Measurements from ENCODE around the gene STK24.

STK24 gene

GRCh38 chr13:98609756-98610155 lies 32.8 kb upstream of the STK24 start:
- TF ChIP-seq CEBPB (IDR thresholded peaks at IDR 0.05): no peak
- TF ChIP-seq TCF12 (IDR thresholded peaks at IDR 0.05; ENCODE audit: low read depth): no peak
- no peak for TF ChIP-seq NFIC (IDR thresholded peaks at IDR 0.05)
- TF ChIP-seq EGR1 (IDR thresholded peaks at IDR 0.05): no peak

GRCh38 chr13:98606296-98606695 lies 29.4 kb upstream of the STK24 start:
- no peak for TF ChIP-seq REST (IDR thresholded peaks at IDR 0.05; ENCODE audit: low read depth)

- TF ChIP-seq USF1 (IDR thresholded peaks at IDR 0.05): no peak
- TF ChIP-seq TEAD4 (IDR thresholded peaks at IDR 0.05): peak; percentile 67
Observed at GRCh38 chr13:98599502-98600328, 22.8 kb upstream of the STK24 start.

GRCh38 chr13:98598043-98598442 lies 21.1 kb upstream of the STK24 start:
- no peak for TF ChIP-seq MAX (IDR thresholded peaks at IDR 0.05)
- TF ChIP-seq EP300 (IDR thresholded peaks at IDR 0.05; ENCODE audit: borderline replicate concordance): no peak
- TF ChIP-seq YY1 (IDR thresholded peaks at IDR 0.05; ENCODE audit: low read depth): no peak
- peak; percentile 43 for TF ChIP-seq RAD21 (IDR thresholded peaks at IDR 0.05; ENCODE audit: low read depth)

GRCh38 chr13:98595134-98595533 lies 18.2 kb upstream of the STK24 start:
- TF ChIP-seq YY1 (IDR thresholded peaks at IDR 0.05; ENCODE audit: low read depth) (no peak), NFIC (IDR thresholded peaks at IDR 0.05) (no peak), TEAD4 (IDR thresholded peaks at IDR 0.05) (no peak), TAF1 (IDR thresholded peaks at IDR 0.05; ENCODE audit: low read depth) (no peak), REST (IDR thresholded peaks at IDR 0.05; ENCODE audit: low read depth) (no peak), CREB1 (IDR thresholded peaks at IDR 0.05; ENCODE audit: low read depth) (no peak), ZBTB7A (IDR thresholded peaks at IDR 0.05; ENCODE audit: low read depth) (no peak), CEBPB (IDR thresholded peaks at IDR 0.05) (no peak)

- TF ChIP-seq USF1 (IDR thresholded peaks at IDR 0.05) (no peak), YY1 (IDR thresholded peaks at IDR 0.05; ENCODE audit: low read depth) (no peak), CEBPB (IDR thresholded peaks at IDR 0.05) (no peak), MAX (IDR thresholded peaks at IDR 0.05) (no peak), EP300 (IDR thresholded peaks at IDR 0.05; ENCODE audit: borderline replicate concordance) (no peak), ZBTB7A (IDR thresholded peaks at IDR 0.05; ENCODE audit: low read depth) (no peak), RAD21 (IDR thresholded peaks at IDR 0.05; ENCODE audit: low read depth) (no peak), CREB1 (IDR thresholded peaks at IDR 0.05; ENCODE audit: low read depth) (no peak), TEAD4 (IDR thresholded peaks at IDR 0.05) (no peak), EGR1 (IDR thresholded peaks at IDR 0.05) (no peak)
Observed at GRCh38 chr13:98592362-98592732, 15.4 kb upstream of the STK24 start.

GRCh38 chr13:98591721-98592361 lies 14.9 kb upstream of the STK24 start:
- TF ChIP-seq YY1 (IDR thresholded peaks at IDR 0.05; ENCODE audit: low read depth) (no peak), USF1 (IDR thresholded peaks at IDR 0.05) (no peak), TCF12 (IDR thresholded peaks at IDR 0.05; ENCODE audit: low read depth) (no peak), TAF1 (IDR thresholded peaks at IDR 0.05; ENCODE audit: low read depth) (no peak), ZBTB7A (IDR thresholded peaks at IDR 0.05; ENCODE audit: low read depth) (no peak), CEBPB (IDR thresholded peaks at IDR 0.05) (no peak), FOXM1 (IDR thresholded peaks at IDR 0.05; ENCODE audit: borderline replicate concordance, low read depth) (no peak), TEAD4 (IDR thresholded peaks at IDR 0.05) (no peak), RAD21 (IDR thresholded peaks at IDR 0.05; ENCODE audit: low read depth) (no peak), NFIC (IDR thresholded peaks at IDR 0.05) (no peak), MAX (IDR thresholded peaks at IDR 0.05) (no peak), CREB1 (IDR thresholded peaks at IDR 0.05; ENCODE audit: low read depth) (no peak), EGR1 (IDR thresholded peaks at IDR 0.05) (no peak), REST (IDR thresholded peaks at IDR 0.05; ENCODE audit: low read depth) (no peak), EP300 (IDR thresholded peaks at IDR 0.05; ENCODE audit: borderline replicate concordance) (no peak)
